NOMO-1 treated with dmso at 0.1 percent for 144 hours (cell line): ENCODE measurements around the gene ACO1.

ENCODE experiments used
- DNase-seq: peaks from one replicate; lab custom pipeline; 2025; ENCODE audit not compliant: unreplicated experiment; lab: John Stamatoyannopoulos, UW

ACO1 gene

GRCh38 chr9:32487981-32488380, 103.5 kb downstream of the ACO1 start:
- DNase-seq = no peak

- DNase-seq = no peak
These were observed 106.2 kb downstream of the ACO1 start for GRCh38 chr9:32490601-32491000.

- DNase-seq = no peak
These were observed 113.5 kb downstream of the ACO1 start for GRCh38 chr9:32497921-32498320.

- DNase-seq = no peak
These were observed 116.3 kb downstream of the ACO1 start for GRCh38 chr9:32500768-32501167.

GRCh38 chr9:32501868-32502267, 117.4 kb downstream of the ACO1 start:
- DNase-seq = no peak

- no peak for DNase-seq
These were observed 118.0 kb downstream of the ACO1 start for GRCh38 chr9:32502464-32502863.

- no peak for DNase-seq
These were observed 118.6 kb downstream of the ACO1 start for GRCh38 chr9:32503008-32503407.
